Embryonic facial prominence (tissue), 1 donor: ENCODE measurements around the gene BAIAP2L2.
"Not testable (repeated sequence)": the region's sequence is repeated elsewhere in the genome, so short reads cannot be mapped to it uniquely, and the experiment has no call there.

Source experiments
- DNase-seq: peaks from one replicate; pipeline ENCODE4 v3.0.0-alpha.2; 2016; ENCODE audit errors: extremely low spot score

Gene BAIAP2L2

GRCh38 chr22:38081636-38081940 lies 28.9 kb downstream of the BAIAP2L2 start:
- no peak for DNase-seq

DNA sequence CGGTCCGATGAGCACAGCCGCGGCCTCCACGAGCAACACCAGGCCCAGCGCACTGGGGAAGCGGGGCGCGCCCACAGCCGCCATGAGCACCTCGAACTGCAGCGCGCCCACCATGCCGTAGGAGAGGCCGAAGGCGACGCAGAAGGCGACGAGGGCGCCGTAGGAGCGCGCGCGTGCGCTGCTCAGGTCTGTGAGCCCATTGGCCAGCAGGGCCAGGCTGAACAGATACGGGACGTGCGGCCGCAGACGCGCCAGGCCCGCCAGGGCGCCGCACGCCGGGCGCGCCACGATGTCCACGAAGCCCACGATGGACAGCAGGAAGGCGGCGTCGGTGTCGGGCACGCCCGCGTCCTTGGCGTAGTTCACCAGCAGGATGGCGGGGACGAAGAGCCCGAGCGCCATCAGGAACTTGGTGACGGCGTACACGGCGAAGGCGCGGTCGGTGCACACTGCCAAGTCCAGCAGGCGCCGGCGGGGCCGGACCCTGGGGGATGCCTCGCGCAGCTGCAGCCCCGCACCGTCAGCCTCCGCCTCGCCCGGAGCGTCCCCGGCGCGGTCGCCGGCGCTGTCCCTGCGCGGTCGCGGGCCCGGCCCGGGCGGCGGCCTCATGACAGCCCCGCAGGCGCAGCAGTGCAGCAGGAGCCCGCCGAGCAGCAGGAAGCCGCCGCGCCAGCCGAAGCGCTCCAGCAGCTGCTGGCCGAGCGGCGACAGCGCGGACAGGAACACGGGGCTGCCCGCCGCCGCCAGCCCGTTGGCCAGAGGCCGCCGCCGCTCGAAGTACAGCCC lies 29.4 kb downstream of the BAIAP2L2 start:
- no peak for DNase-seq

- no peak for DNase-seq
Observed at GRCh38 chr22:38080474-38080849, 30.0 kb downstream of the BAIAP2L2 start.

- DNase-seq, result no peak
Observed at GRCh38 chr22:38079804-38080203, 30.7 kb downstream of the BAIAP2L2 start.

DNA sequence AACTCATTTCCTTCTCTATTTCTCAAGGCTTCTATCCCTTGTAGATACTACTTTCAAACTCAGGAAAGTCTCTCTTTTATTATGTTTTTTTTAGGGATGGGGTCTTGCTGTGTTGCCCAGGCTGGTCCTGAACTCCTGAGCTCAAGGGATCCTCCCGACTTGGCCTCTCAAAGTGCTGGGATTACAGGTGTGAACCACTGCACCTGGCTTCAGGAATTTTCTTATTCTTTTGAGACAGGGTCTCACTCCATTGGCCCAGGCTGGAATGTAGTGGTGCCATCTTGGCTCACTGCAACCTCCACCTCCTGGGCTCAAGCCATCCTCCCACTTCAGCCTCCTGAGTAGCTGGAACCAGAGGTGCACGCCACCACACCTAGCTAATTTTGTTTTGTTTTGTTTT lies 31.3 kb downstream of the BAIAP2L2 start:
- DNase-seq, result not testable (repeated sequence)

GRCh38 chr22:38078046-38078840 lies 32.2 kb downstream of the BAIAP2L2 start:
- no peak for DNase-seq

GRCh38 chr22:38077595-38077994 lies 32.9 kb downstream of the BAIAP2L2 start:
- no peak for DNase-seq

DNA sequence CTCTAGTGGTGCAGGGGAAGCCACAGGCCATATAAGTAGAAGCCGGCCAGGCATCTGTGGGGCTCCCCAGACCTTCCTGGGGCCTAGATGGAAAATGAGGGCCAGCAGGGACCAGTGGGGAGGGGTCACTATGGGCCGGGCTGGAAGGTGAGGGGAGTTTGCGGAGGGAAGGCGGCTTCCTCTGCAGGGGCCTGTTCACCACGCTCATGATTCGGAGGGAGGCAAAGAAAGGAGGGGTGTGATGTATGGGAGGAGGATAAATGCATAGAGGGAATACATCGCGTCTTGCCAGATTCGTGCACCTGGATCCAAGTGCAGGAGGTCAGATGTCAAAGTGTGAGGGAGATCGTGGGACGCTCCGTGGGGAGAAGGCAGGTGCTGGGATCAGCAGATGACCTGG lies 33.4 kb downstream of the BAIAP2L2 start:
- DNase-seq, result no peak

DNA sequence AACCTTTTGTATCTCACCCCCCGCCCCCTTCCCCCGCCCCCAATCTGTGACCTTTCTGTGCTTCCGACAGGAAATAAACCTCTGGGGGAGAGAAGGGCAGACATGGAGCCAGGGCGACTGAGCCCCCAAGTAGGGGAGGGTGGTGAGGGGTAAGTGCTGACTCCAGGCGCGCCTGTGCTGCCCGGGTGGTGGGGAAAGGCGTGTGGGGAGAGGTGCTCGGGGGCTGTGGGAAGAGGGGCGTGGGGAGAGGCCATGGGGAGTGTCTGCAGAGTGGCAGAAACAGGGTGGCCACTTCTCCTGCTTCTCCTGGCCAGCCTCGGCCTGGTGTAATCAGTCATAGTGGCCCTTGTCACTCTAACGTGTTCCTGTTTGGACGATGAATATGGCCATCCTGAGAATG lies 34.5 kb downstream of the BAIAP2L2 start:
- DNase-seq, result no peak

GRCh38 chr22:38075105-38075825 lies 35.2 kb downstream of the BAIAP2L2 start:
- DNase-seq, result no peak

DNA sequence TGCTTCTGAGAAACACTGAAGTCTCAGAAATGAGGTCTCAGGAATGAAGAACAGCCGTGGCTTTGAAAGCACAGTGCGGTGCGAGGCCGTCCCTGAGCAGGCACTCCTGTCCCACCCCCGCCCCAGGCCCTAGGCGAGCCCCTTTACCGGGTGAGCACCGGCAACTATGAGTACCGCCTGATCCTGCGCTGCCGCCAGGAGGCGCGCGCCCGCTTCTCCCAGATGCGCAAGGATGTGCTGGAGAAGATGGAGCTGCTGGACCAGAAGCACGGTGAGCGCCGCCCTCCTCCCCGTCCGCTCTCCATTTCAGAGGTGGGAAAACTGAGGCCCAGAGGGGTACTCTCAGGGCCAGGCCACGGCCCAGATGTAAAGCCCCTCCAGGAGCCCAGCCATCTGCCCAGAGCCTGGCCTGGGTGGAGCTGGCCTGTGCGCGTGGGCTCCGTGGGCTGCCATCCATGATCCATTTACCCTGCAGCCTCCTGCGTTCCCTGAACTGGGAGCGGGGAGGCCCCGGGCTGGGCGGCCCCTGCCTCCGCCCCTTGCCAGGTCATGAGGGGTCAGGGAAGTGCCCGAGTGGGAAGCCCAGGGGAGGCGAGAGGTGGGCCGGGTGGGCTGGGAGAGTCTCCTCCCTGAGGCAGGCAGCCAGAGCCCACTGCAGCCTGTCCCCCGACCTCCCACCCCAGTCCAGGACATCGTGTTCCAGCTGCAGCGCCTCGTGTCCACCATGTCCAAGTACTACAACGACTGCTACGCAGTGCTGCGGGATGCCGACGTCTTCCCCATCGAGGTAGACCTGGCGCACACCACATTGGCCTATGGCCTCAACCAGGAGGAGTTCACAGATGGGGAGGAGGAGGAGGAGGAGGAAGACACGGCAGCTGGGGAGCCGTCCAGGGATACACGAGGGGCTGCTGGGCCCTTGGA lies 36.0 kb downstream of the BAIAP2L2 start:
- DNase-seq, result no peak

- DNase-seq, result no peak
Observed at GRCh38 chr22:38073150-38074130, 37.0 kb downstream of the BAIAP2L2 start.

GRCh38 chr22:38072322-38073149 lies 37.9 kb downstream of the BAIAP2L2 start:
- no peak for DNase-seq

- DNase-seq, result no peak
Observed at GRCh38 chr22:38071421-38072321, 38.8 kb downstream of the BAIAP2L2 start.

- no peak for DNase-seq
Observed at GRCh38 chr22:38070250-38070921, 40.1 kb downstream of the BAIAP2L2 start.

GRCh38 chr22:38069372-38070249 lies 40.9 kb downstream of the BAIAP2L2 start:
- DNase-seq, result peak; percentile 17
